ENCODE results near the gene PTPRM.

- TF ChIP-seq, protein P1, sequence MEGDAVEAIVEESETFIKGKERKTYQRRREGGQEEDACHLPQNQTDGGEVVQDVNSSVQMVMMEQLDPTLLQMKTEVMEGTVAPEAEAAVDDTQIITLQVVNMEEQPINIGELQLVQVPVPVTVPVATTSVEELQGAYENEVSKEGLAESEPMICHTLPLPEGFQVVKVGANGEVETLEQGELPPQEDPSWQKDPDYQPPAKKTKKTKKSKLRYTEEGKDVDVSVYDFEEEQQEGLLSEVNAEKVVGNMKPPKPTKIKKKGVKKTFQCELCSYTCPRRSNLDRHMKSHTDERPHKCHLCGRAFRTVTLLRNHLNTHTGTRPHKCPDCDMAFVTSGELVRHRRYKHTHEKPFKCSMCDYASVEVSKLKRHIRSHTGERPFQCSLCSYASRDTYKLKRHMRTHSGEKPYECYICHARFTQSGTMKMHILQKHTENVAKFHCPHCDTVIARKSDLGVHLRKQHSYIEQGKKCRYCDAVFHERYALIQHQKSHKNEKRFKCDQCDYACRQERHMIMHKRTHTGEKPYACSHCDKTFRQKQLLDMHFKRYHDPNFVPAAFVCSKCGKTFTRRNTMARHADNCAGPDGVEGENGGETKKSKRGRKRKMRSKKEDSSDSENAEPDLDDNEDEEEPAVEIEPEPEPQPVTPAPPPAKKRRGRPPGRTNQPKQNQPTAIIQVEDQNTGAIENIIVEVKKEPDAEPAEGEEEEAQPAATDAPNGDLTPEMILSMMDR (IDR thresholded peaks at IDR 0.05; ENCODE audit: poor library complexity, severe bottlenecking): no peak
- TF ChIP-seq EZH2 (IDR thresholded peaks at IDR 0.05; ENCODE audit: borderline replicate concordance, insufficient read depth, low read length, poor library complexity, severe bottlenecking) (no peak), EP300 (conservative IDR thresholded peaks at IDR 0.05; ENCODE audit: poor library complexity, severe bottlenecking) (no peak), REST (IDR thresholded peaks at IDR 0.05; ENCODE audit: borderline replicate concordance) (no peak), POLR2AphosphoS5 (IDR thresholded peaks at IDR 0.05) (no peak), TAF1 (IDR thresholded peaks at IDR 0.05; ENCODE audit: low read depth) (no peak), RAD21 (conservative IDR thresholded peaks at IDR 0.05) (no peak)
Observed at GRCh38 chr18:7766817-7767216, 199.7 kb downstream of the PTPRM start.
